GM23338 (cell line): ENCODE measurements around the gene GLUL. TPM values are rescaled to one million over a fixed set of nuclear protein-coding genes. Genes with fewer than 3 reads are reported as not detected.

ENCODE experiments used
- ATAC-seq: fragments of 200-7000 bp; cut with Tn5 transposase; 3 replicates; pipeline ENCODE4 v1.9.1; 2020
- DNase-seq: peaks from one replicate; pipeline ENCODE4 v3.0.0-alpha.2; 2015; ENCODE audit warnings: low spot score
- H2AFZ ChIP-seq: fragments of 200-600 bp; sonication (generic); 2 replicates; pipeline ENCODE4 v1.8.0; 2016; ENCODE audit warnings: antibody characterized with exemption, mild to moderate bottlenecking, moderate library complexity
- H3F3A ChIP-seq: fragments of 200-600 bp; sonication (generic); replicated peaks from 2 replicates; pipeline ENCODE4 v1.8.0; 2017; ENCODE audit warnings: antibody characterized with exemption, mixed run types, low read depth
- H3K27ac ChIP-seq: fragments of 200-600 bp; sonication (generic); 2 replicates; pipeline ENCODE4 v1.6.1; 2016; ENCODE audit warnings: low read depth
- H3K27me3 ChIP-seq: fragments of 200-600 bp; sonication (generic); 2 replicates; pipeline ENCODE4 v1.8.0; 2016; ENCODE audit warnings: mild to moderate bottlenecking, mixed run types, moderate library complexity; ENCODE audit not compliant: insufficient read depth
- H3K36me3 ChIP-seq: fragments of 200-600 bp; sonication (generic); 2 replicates; pipeline ENCODE4 v1.8.0; 2016; ENCODE audit warnings: mild to moderate bottlenecking; ENCODE audit not compliant: insufficient read depth
- H3K4me1 ChIP-seq: fragments of 200-600 bp; sonication (generic); 2 replicates; pipeline ENCODE4 v1.8.0; 2016; ENCODE audit warnings: mild to moderate bottlenecking, moderate library complexity; ENCODE audit not compliant: insufficient read depth
- H3K4me2 ChIP-seq: fragments of 200-600 bp; sonication (generic); 2 replicates; pipeline ENCODE4 v1.7.1; 2017; ENCODE audit warnings: mixed run types
- H3K4me3 ChIP-seq: fragments of 200-600 bp; sonication (generic); 2 replicates; pipeline ENCODE4 v1.6.1; 2016; ENCODE audit warnings: mixed run types
- H3K79me2 ChIP-seq: fragments of 200-600 bp; sonication (generic); replicated peaks from 2 replicates; pipeline ENCODE4 v1.8.0; 2017; ENCODE audit warnings: mild to moderate bottlenecking; ENCODE audit not compliant: insufficient read depth
- H3K9me2 ChIP-seq: fragments of 200-600 bp; sonication (generic); 2 replicates; pipeline ENCODE4 v1.8.0; 2017; ENCODE audit not compliant: insufficient read depth
- H4K20me1 ChIP-seq: fragments of 200-600 bp; sonication (generic); replicated peaks from 2 replicates; pipeline ENCODE4 v1.8.0; 2017; ENCODE audit warnings: mild to moderate bottlenecking; ENCODE audit not compliant: insufficient read depth
- H3K27ac Mint-ChIP-seq: 2 replicates; pipeline ENCODE4 v1.8.0; 2020; ENCODE audit warnings: inconsistent platforms, mild to moderate bottlenecking, moderate library complexity, mixed read lengths
- H3K27me3 Mint-ChIP-seq: 3 replicates; pipeline ENCODE4 v1.8.0; 2022; ENCODE audit warnings: low read depth, mild to moderate bottlenecking, moderate library complexity, mixed read lengths, inconsistent platforms; ENCODE audit not compliant: insufficient read depth, poor library complexity
- H3K36me3 Mint-ChIP-seq: 3 replicates; pipeline ENCODE4 v1.8.0; 2021; ENCODE audit warnings: low read depth, mild to moderate bottlenecking, inconsistent platforms, moderate library complexity, mixed read lengths
- H3K4me1 Mint-ChIP-seq: 3 replicates; pipeline ENCODE4 v1.8.0; 2020; ENCODE audit warnings: mild to moderate bottlenecking, inconsistent platforms, mixed read lengths
- H3K4me3 Mint-ChIP-seq: 3 replicates; pipeline ENCODE4 v1.8.0; 2021; ENCODE audit warnings: moderate library complexity, mild to moderate bottlenecking, inconsistent platforms, mixed read lengths
- H3K9me3 Mint-ChIP-seq: 3 replicates; pipeline ENCODE4 v1.8.0; 2020; ENCODE audit warnings: moderate library complexity, mild to moderate bottlenecking, inconsistent platforms, mixed read lengths
- CREB1 ChIP-seq: fragments of 250-450 bp; sonication (Bioruptor Pico); IDR thresholded peaks from 2 replicates; pipeline ENCODE4 v1.5.0; 2020; ENCODE audit warnings: low read depth, mild to moderate bottlenecking, moderate library complexity
- CTCF ChIP-seq, 2 experiments: fragments of 200-600 bp in 1 of 2; sonication (generic) in 1 of 2; conservative IDR thresholded peaks; 2 replicates each; pipeline versions ENCODE4 v1.5.1 to v1.6.1; 2016 to 2017; ENCODE audit warnings: antibody characterized with exemption in 2 of 2, low read depth in 2 of 2, mild to moderate bottlenecking in 2 of 2, moderate library complexity in 1 of 2
- ETS1 ChIP-seq: IDR thresholded peaks from 2 replicates; pipeline ENCODE4 v1.6.1; 2016; ENCODE audit warnings: antibody characterized with exemption
- EZH2 ChIP-seq: fragments of 200-600 bp; sonication (generic); IDR thresholded peaks from one replicate; pipeline ENCODE4 v1.8.0; 2017; ENCODE audit warnings: antibody characterized with exemption, mild to moderate bottlenecking, low read depth; ENCODE audit not compliant: unreplicated experiment
- EZH2phosphoT487 ChIP-seq: fragments of 200-600 bp; sonication (generic); IDR thresholded peaks from one replicate; pipeline ENCODE4 v1.8.1; 2018; ENCODE audit warnings: antibody characterized with exemption; ENCODE audit not compliant: unreplicated experiment
- JUNB ChIP-seq: IDR thresholded peaks from one replicate; pipeline ENCODE4 v1.6.1; 2016; ENCODE audit warnings: antibody characterized with exemption; ENCODE audit not compliant: unreplicated experiment
- NANOG ChIP-seq: IDR thresholded peaks from 2 replicates; pipeline ENCODE4 v1.6.1; 2016; ENCODE audit warnings: antibody characterized with exemption, borderline replicate concordance
- POLR2AphosphoS5 ChIP-seq: IDR thresholded peaks from 2 replicates; pipeline ENCODE4 v1.6.1; 2016; ENCODE audit warnings: antibody characterized with exemption, low read depth
- REST ChIP-seq: IDR thresholded peaks from one replicate; pipeline ENCODE4 v1.6.1; 2018; ENCODE audit warnings: antibody characterized with exemption; ENCODE audit not compliant: unreplicated experiment
- ZNF114 ChIP-seq: fragments of 250-450 bp; sonication (Bioruptor Pico); IDR thresholded peaks from 2 replicates; pipeline ENCODE4 v1.5.0; 2020; ENCODE audit warnings: mild to moderate bottlenecking, moderate library complexity
- ZNF331 ChIP-seq: fragments of 250-450 bp; sonication (Bioruptor Pico); IDR thresholded peaks from 2 replicates; pipeline ENCODE4 v1.5.0; 2020; ENCODE audit warnings: low read depth, mild to moderate bottlenecking, moderate library complexity
- ZNF462 ChIP-seq: fragments of 250-450 bp; sonication (Bioruptor Pico); IDR thresholded peaks from 2 replicates; pipeline ENCODE4 v1.5.0; 2020; ENCODE audit warnings: mild to moderate bottlenecking, moderate library complexity
- polyA plus RNA-seq: library from polyadenylated mRNA; unstranded; fragments of >200 nt; fragmentation: Nextera tagmentation; extraction: Ambion mirVana; gene quantifications from 2 replicates; pipeline ENCODE4 v1.2.1, GENCODE V29; 2016
- total RNA-seq: library from RNA; depleted of rRNA; stranded (reverse); fragments of >200 nt; shearing (Covaris generic); gene quantifications from 2 replicates; pipeline ENCODE4 v1.2.3, GENCODE V29; 2014

The GLUL gene
- total and polyA plus RNA-seq, 2 experiments from 2014 or later, result 254 to 356 TPM

- Histone ChIP-seq H3K36me3 (no peaks in the 10 kb centered on the region), H3K4me1 (peaks cover 4% of the 10 kb centered on the region; the same call in 1 of the 2 replicates), H3K4me2 (no peak overlapping the region), H4K20me1 (no peaks in the 10 kb centered on the region), H3K4me3 (no peak overlapping the region), H3K9me2 (no peaks in the 10 kb centered on the region), H3K27me3 (no peaks in the 10 kb centered on the region), H3K27ac (no peak overlapping the region), H2AFZ (no peak overlapping the region), H3K79me2 (no peaks in the 10 kb centered on the region), H3F3A (no peaks in the 10 kb centered on the region)
- ATAC-seq (no peak), DNase-seq (no peak)
- Mint-ChIP-seq H3K36me3 (no peaks in the 10 kb centered on the region), H3K27me3 (peaks cover 2% of the 10 kb centered on the region), H3K27ac (no peak overlapping the region), H3K4me3 (no peak overlapping the region), H3K9me3 (no peaks in the 10 kb centered on the region), H3K4me1 (peaks cover 5% of the 10 kb centered on the region; the same call in 2 of the 3 replicates)
- TF ChIP-seq EZH2, result no peak
- no peak for TF ChIP-seq EZH2phosphoT487
- TF ChIP-seq CTCF (conservative IDR thresholded peaks at IDR 0.05; ENCODE audit: low read depth in 2 of 2), result no peak
- TF ChIP-seq REST, result no peak
- TF ChIP-seq ZNF114, result no peak
- no peak for TF ChIP-seq JUNB
- TF ChIP-seq POLR2AphosphoS5, result no peak
- no peak for TF ChIP-seq ZNF462 (CRISPR knock-in tag)
- TF ChIP-seq CREB1 (CRISPR knock-in tag), result no peak
- TF ChIP-seq ETS1, result no peak
- no peak for TF ChIP-seq ZNF331 (CRISPR knock-in tag)
- TF ChIP-seq NANOG, result no peak
Observed at GRCh38 chr1:182351790-182352364, 39.7 kb downstream of the GLUL start.
